ENCODE data around the gene THOC6.
"Not testable (repeated sequence)": the region's sequence is repeated elsewhere in the genome, so short reads cannot be mapped to it uniquely, and the experiment has no call there.

- TF ChIP-seq POLR2A (IDR thresholded peaks at IDR 0.05), result not testable (repeated sequence)
- TF ChIP-seq, protein P1, sequence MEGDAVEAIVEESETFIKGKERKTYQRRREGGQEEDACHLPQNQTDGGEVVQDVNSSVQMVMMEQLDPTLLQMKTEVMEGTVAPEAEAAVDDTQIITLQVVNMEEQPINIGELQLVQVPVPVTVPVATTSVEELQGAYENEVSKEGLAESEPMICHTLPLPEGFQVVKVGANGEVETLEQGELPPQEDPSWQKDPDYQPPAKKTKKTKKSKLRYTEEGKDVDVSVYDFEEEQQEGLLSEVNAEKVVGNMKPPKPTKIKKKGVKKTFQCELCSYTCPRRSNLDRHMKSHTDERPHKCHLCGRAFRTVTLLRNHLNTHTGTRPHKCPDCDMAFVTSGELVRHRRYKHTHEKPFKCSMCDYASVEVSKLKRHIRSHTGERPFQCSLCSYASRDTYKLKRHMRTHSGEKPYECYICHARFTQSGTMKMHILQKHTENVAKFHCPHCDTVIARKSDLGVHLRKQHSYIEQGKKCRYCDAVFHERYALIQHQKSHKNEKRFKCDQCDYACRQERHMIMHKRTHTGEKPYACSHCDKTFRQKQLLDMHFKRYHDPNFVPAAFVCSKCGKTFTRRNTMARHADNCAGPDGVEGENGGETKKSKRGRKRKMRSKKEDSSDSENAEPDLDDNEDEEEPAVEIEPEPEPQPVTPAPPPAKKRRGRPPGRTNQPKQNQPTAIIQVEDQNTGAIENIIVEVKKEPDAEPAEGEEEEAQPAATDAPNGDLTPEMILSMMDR (IDR thresholded peaks at IDR 0.05), result not testable (repeated sequence)
Measured at GRCh38 chr16:3052571-3053329, 28.9 kb downstream of the THOC6 start.

All from thyroid gland (tissue), 4 donors.